Heart left ventricle (tissue), 13 donors: ENCODE results near the gene HLA-DOA.

Experiments
- CTCF ChIP-seq, 12 donors: fragments of 200-600 bp; sonication (generic) in 4 of 12; IDR thresholded peaks; one replicate each; pipeline versions ENCODE4 v1.5.0 to v1.8.0; 2018 to 2022; ENCODE audit warnings: antibody characterized with exemption in 12 of 12, mild to moderate bottlenecking in 5 of 12
- POLR2A ChIP-seq, 2 donors: fragments of 450-650 bp; IDR thresholded peaks; one replicate each; pipeline ENCODE4 v1.6.1; 2017; ENCODE audit warnings: antibody characterized with exemption in 2 of 2, mild to moderate bottlenecking in 2 of 2, moderate library complexity in 2 of 2
- donor health status: ischemic (EF 13 %, LVEDD 7.1; RV severe dilation, severe dysfunction).
- donor health status: DM: no; HTN: yes; CAD: no.
- donor health status: DM: no; HTN: no; CAD: no.
- donor health status: ischemic (EF 25% LVEDD 6.9; RV normal size, moderate dysfunction).
- donor health status: ischemic (EF 25% LVEDD 5.7; RV mildly dilated, moderate dysfunction).
- donor health status: ischemic (EF 35%, LVEDD 5.7; RV mildly dilated, moderate dysfunction).
- donor health status: nonischemic (EF 11% LVEDD 7.7; RV severe dilation, severe dysfunction).
- donor health status: DM: yes; HTN: yes; CAD: no.
- donor health status: PGD.
- donor health status: ischemic (EF 29% LVEDD 5.4; RV normal size, mild dysfunction).
- donor health status: nonischemic (EF 23%, LVEDD 6.1; RV moderate dilation, normal function).

GRCh38 chr6:32971581-32972352 lies 37.6 kb downstream of the HLA-DOA start:
- TF ChIP-seq CTCF (IDR thresholded peaks at IDR 0.05) (peak in 2 of 12 donors; percentile 6 to 14), POLR2A (IDR thresholded peaks at IDR 0.05) (peak; percentile 94 to 99)
